Spleen (tissue), 11 donors: Measurements from ENCODE around the gene ITM2B. TPM values are rescaled to one million over a fixed set of nuclear protein-coding genes. Genes with fewer than 3 reads are reported as not detected.
"Not testable (repeated sequence)": the region's sequence is repeated elsewhere in the genome, so short reads cannot be mapped to it uniquely, and the experiment has no call there.

Experiments
- DNase-seq: peaks from one replicate; pipeline ENCODE4 v3.0.0-alpha.2; 2020
- H3K27ac ChIP-seq, 8 donors: fragments of 200-600 bp; sonication (generic) in 7 of 8; 1 replicate in 4 of 8; 2 replicates in 4 of 8; pipeline versions ENCODE4 v1.5.0 to v1.8.0; 2016 to 2021; ENCODE audit warnings: inconsistent platforms in 4 of 8, mild to moderate bottlenecking in 4 of 8, moderate library complexity in 1 of 8
- H3K27me3 ChIP-seq, 7 donors: fragments of 200-600 bp; sonication (generic) in 6 of 7; replicated peaks in 1 of 7; 1 replicate in 4 of 7; 2 replicates in 3 of 7; pipeline versions ENCODE4 v1.5.0 to v1.8.0; 2016 to 2021; ENCODE audit warnings: inconsistent platforms in 3 of 7, mild to moderate bottlenecking in 1 of 7
- H3K36me3 ChIP-seq, 6 donors: fragments of 200-600 bp; sonication (generic) in 5 of 6; 1 replicate in 4 of 6; 2 replicates in 2 of 6; pipeline versions ENCODE4 v1.5.0 to v1.8.0; 2016 to 2021; ENCODE audit warnings: inconsistent platforms in 2 of 6
- H3K4me1 ChIP-seq, 6 donors: fragments of 200-600 bp; sonication (generic) in 5 of 6; 1 replicate in 3 of 6; 2 replicates in 3 of 6; pipeline versions ENCODE4 v1.5.0 to v1.8.0; 2016 to 2021; ENCODE audit warnings: inconsistent platforms in 3 of 6
- H3K4me3 ChIP-seq, 8 donors: fragments of 200-600 bp; sonication (generic) in 7 of 8; 1 replicate in 4 of 8; 2 replicates in 4 of 8; pipeline versions ENCODE4 v1.5.0 to v1.8.0; 2016 to 2021; ENCODE audit warnings: inconsistent platforms in 4 of 8, mild to moderate bottlenecking in 4 of 8, moderate library complexity in 2 of 8
- H3K9me3 ChIP-seq, 8 donors: fragments of 200-600 bp; sonication (generic) in 7 of 8; 1 replicate in 4 of 8; 2 replicates in 4 of 8; pipeline versions ENCODE4 v1.5.0 to v1.8.0; 2016 to 2021; ENCODE audit warnings: inconsistent platforms in 4 of 8
- POLR2A ChIP-seq, 3 donors: fragments of 450-650 bp; IDR thresholded peaks; one replicate each; pipeline ENCODE4 v1.5.1; 2017; ENCODE audit warnings: antibody characterized with exemption in 3 of 3, mild to moderate bottlenecking in 1 of 3
- POLR2AphosphoS5 ChIP-seq, 3 donors: sonication (generic); formaldehyde crosslinking; IDR thresholded peaks; one replicate each; pipeline ENCODE4 v1.5.1; 2017; ENCODE audit warnings: antibody characterized with exemption in 3 of 3
- WGBS, 5 donors: extraction: QIAGEN DNeasy Blood & Tissue Kit in 3 of 5; methylation state at CpG; one replicate each; pipeline versions ENCODE4 v1.1.5 to v1.1.7; 2013 to 2018; 5-methylcytosine and 5-hydroxymethylcytosine counted together
- intact Hi-C: fragments of 100-400 bp; cut with DNase I; formaldehyde crosslinking; loops from one replicate; pipeline ENCODE4 v1.15.0; 2023; ENCODE audit warnings: low total_unique reads
- polyA plus RNA-seq, 3 donors: library from polyadenylated mRNA; stranded (reverse); fragments of 200-250 nt; gene quantifications; one replicate each; pipeline ENCODE4 v1.2.1, GENCODE V29; 2013
- total RNA-seq, 7 donors: library from RNA; depleted of rRNA in 3 of 7; stranded (reverse); fragments of >200 nt in 3 of 7; fragmentation: NEBNext Ultra II Directional in 4 of 7; extraction: Animal tissue kit (Norgen Biotek cat#: 25700) in 4 of 7; gene quantifications; one replicate each; pipeline versions ENCODE4 v1.1.0 to v1.2.1, GENCODE V29; 2016 to 2021
- TF ChIP-seq, protein P1 (sequence below), 11 experiments: fragments of 200-600 bp in 7 of 11; fragments of 450-650 bp in 4 of 11; sonication (generic) in 4 of 11; IDR thresholded peaks in 8 of 11; conservative IDR thresholded peaks in 3 of 11; 1 replicate in 7 of 11; 2 replicates in 4 of 11; pipeline versions ENCODE4 v1.4.0 to v1.8.0; 2016 to 2021; ENCODE audit warnings: antibody characterized with exemption in 11 of 11, inconsistent platforms in 4 of 11, mild to moderate bottlenecking in 1 of 11
- donor health status: healthy with polysubstance abuse.
- donor health status: DM: no; HTN: no; CAD: no; lungs with moderate emphysema.
- donor health status: DM: no; HTN: no; CAD: no.
- donor health status: Bipolar disorder and iron deficiency.
- donor health status: healthy.
- donor health status: DM: no; HTN: no; CAD: no.
- donor health status: DM: yes; HTN: yes; CAD: no.

ITM2B gene
- total and polyA plus RNA-seq, 10 donors = 244 to 890 (median 651) TPM

DNA sequence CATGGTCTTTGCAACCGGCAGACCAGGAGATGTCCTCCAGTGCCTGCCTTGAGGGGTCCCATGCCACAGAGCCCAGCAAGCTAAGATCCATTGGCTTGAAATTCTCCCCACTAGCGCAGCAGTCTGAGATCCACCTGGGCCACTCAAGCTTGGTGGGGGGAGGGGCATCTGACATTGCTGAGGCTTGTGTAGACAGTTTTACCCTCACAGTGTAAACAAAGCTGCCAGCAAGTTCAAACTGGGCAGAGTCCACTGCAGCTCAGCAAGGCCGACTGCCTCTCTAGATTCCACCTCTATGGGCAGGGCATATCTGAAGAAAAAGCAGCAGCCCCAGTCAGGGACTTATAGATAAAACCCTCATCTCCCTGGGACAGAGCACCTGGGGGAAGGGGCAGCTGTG lies 32.0 kb upstream of the ITM2B start:
- H3K27me3 ChIP-seq = no peaks in the 10 kb centered on the region
- no peak for DNase-seq
- H3K4me1 ChIP-seq = no peaks in the 10 kb centered on the region
- intact Hi-C loops = no loop called here
- WGBS, 5 donors = 92 to 100% (median 97%) methylated on average over 1 to 3 of the region's 3 CpGs
- H3K4me3 ChIP-seq = no peak overlapping the region
- H3K27ac ChIP-seq = no peak overlapping the region
- H3K36me3 ChIP-seq = no peaks in the 10 kb centered on the region
- TF ChIP-seq, protein P1, sequence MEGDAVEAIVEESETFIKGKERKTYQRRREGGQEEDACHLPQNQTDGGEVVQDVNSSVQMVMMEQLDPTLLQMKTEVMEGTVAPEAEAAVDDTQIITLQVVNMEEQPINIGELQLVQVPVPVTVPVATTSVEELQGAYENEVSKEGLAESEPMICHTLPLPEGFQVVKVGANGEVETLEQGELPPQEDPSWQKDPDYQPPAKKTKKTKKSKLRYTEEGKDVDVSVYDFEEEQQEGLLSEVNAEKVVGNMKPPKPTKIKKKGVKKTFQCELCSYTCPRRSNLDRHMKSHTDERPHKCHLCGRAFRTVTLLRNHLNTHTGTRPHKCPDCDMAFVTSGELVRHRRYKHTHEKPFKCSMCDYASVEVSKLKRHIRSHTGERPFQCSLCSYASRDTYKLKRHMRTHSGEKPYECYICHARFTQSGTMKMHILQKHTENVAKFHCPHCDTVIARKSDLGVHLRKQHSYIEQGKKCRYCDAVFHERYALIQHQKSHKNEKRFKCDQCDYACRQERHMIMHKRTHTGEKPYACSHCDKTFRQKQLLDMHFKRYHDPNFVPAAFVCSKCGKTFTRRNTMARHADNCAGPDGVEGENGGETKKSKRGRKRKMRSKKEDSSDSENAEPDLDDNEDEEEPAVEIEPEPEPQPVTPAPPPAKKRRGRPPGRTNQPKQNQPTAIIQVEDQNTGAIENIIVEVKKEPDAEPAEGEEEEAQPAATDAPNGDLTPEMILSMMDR (IDR thresholded peaks at IDR 0.05 in 8 of 11, conservative IDR thresholded peaks at IDR 0.05 in 3 of 11) = no peak
- TF ChIP-seq POLR2AphosphoS5 (IDR thresholded peaks at IDR 0.05) (no peak), POLR2A (IDR thresholded peaks at IDR 0.05) (no peak)
- peaks cover 0 to under 1% (median under 1%) of the 10 kb centered on the region in 8 donors for H3K9me3 ChIP-seq

DNA sequence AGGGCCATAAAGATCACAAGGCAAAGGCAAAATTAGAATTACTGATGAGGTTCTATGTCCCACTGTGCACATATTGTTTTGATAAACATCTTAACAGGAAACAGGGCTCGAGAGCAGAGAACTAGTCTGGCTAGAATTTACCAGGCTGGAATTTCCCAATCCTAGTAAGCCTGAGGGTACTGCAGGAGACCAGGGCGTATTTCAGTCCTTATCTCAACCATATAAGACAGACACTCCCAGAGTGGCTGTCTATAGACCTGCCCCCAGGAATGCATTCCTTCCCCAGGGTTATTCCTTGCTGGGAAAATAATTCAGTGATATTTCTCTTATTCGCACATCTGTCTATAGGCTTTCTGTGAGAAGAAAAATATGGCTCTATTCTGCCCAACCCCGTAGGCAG lies 25.8 kb upstream of the ITM2B start:
- DNase-seq, H3K4me1 ChIP-seq, intact Hi-C loops, H3K36me3 ChIP-seq, H3K4me3 ChIP-seq, H3K27ac ChIP-seq, H3K27me3 ChIP-seq: not testable (repeated sequence)
- WGBS, 5 donors = 85 to 93% (median 90%) methylated on average over 4 of the region's 4 CpGs
- H3K9me3 ChIP-seq = peaks cover 0 to 19% (median 17%) of the 10 kb centered on the region in 8 donors

DNA sequence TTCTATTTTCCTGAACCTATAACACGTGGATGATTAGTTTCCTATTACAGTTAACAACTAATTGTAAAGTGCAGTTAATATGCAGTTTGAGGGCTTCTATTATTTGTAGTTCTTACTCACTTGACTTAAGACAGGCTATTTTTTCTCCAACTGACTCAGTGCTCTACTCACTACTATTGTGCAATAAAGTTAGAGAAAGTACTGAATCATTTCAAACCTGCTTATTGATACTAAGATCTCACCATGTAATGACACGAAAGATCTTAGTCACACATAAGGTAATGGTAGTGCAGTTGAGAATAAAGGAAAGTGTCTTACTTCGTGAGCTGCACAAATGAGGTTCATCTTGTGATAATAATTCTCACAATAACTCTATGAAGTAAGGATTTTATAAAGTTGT lies 22.8 kb upstream of the ITM2B start:
- TF ChIP-seq POLR2AphosphoS5 (IDR thresholded peaks at IDR 0.05) = no peak
- WGBS, 5 donors = 62 to 76% (median 64%) methylated on average over 3 of the region's 3 CpGs
- no peak for DNase-seq
- Histone ChIP-seq H3K36me3 (no peaks in the 10 kb centered on the region), H3K4me1 (peaks cover 0 to 7% (median 0%) of the 10 kb centered on the region in 6 donors), H3K9me3 (peaks cover 0 to 19% (median 17%) of the 10 kb centered on the region in 8 donors), H3K4me3 (no peak overlapping the region), H3K27me3 (no peaks in the 10 kb centered on the region), H3K27ac (no peak overlapping the region)
- intact Hi-C loops = no loop called here

DNA sequence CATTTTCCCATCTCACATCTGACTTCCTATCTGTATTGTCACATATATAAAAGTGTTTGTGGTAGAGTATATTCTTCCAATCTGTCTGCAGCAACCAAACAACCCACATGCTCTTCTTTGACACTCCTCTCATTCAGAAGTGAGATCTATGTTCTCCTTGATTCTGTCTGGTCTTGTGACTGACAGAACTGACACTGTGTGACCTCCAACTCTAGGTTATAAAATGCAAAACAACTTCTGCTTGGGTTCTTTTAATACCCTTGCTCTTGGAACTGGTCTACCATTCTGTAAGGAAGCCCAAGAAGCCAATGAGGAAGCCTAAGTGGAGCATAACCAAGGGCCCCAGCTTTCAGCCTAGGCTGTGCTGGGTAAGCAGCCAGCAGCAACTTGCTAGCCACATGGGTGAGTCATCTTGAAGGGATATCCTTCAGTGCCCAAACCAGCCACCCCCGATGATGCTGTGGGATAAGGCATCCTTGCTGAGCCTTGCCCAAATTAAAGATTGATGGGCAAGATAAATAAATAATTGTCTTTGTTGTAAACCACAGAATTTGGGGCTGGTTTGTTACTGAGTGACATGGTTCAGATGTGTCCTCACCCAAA lies 18.4 kb upstream of the ITM2B start:
- Histone ChIP-seq H3K9me3 (peaks cover 0 to 5% (median 0%) of the 10 kb centered on the region in 8 donors), H3K36me3 (no peaks in the 10 kb centered on the region), H3K4me1 (peaks cover 0 to 10% (median 3%) of the 10 kb centered on the region in 6 donors), H3K4me3 (no peak overlapping the region), H3K27ac (no peak overlapping the region), H3K27me3 (no peaks in the 10 kb centered on the region)
- no peak for DNase-seq
- TF ChIP-seq POLR2A (IDR thresholded peaks at IDR 0.05) (no peak), POLR2AphosphoS5 (IDR thresholded peaks at IDR 0.05) (no peak)
- 70 to 92% (median 84%) methylated on average over 1 of the region's 1 CpG for WGBS, 5 donors
- intact Hi-C loops = no loop called here

DNA sequence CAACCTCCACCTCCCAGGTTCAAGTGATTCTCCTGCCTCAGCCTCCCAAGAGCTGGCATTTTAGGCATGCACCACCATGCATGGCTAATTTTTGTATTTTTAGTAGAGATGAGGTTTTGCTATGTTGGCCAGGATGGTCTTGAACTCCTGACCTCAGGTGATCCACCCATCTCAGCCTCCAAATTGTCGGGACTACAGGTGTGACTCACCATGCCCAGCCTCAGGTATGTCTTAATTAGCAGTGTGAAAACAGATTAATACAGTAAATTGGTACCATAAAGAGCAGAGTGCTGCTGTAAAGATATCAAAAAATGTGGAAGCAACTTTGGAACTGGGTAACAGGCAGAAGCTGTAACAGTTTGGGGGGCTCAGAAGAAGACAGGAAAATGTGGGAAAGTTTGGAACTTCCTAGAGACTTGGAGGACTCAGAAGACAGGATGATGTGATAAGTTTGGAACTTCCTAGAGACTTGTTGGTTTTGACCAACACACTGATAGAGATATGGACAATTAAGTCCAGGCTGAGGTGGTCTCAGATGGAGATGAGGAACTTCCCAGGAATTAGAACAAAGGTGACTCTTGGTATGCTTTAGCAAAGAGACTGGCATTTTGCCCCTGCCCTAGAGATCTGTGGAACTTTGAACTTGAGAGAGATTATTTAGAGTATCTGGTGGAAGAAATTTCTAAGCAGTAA lies 17.3 kb upstream of the ITM2B start:
- WGBS, 5 donors = 76 to 94% (median 83%) methylated on average over 1 of the region's 1 CpG
- H3K4me3 ChIP-seq, intact Hi-C loops, H3K27me3 ChIP-seq, DNase-seq, H3K27ac ChIP-seq, H3K9me3 ChIP-seq, H3K36me3 ChIP-seq: not testable (repeated sequence)
- peaks cover 6 to 20% (median 13%) of the 10 kb centered on the region in 6 donors for H3K4me1 ChIP-seq

DNA sequence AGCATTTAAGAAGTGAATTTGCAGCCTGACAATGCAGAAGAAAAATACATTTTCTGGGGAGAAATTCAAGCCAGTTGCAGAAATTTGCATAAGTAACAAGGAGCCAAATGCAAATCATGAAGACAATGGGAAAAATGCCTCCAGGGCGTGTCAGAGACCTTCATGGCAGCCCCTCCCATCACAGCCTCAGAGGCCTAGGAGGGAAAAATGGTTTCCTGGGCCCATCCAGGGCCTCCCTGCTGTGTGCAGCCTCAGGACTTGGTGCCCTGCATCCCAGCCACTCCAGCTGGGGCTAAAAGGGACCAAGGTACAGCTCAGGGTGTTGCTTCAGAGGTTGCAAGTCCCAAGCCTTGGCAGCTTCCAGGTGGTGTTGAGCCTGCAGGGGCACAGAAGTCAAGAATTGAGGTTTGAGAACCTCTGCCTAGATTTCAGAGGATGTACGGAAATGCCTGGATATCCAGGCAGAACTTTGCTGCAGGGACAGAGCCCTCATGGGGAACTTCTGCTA lies 16.7 kb upstream of the ITM2B start:
- DNase-seq = no peak
- no peaks in the 10 kb centered on the region for H3K36me3 ChIP-seq
- no peak overlapping the region for H3K27ac ChIP-seq
- intact Hi-C loops = no loop called here
- TF ChIP-seq POLR2AphosphoS5 (IDR thresholded peaks at IDR 0.05) (no peak), POLR2A (IDR thresholded peaks at IDR 0.05) (no peak)
- TF ChIP-seq, protein P1 (IDR thresholded peaks at IDR 0.05 in 8 of 11, conservative IDR thresholded peaks at IDR 0.05 in 3 of 11) = no peak
- H3K27me3 ChIP-seq = no peaks in the 10 kb centered on the region
- 92 to 100% (median 94%) methylated on average over 2 of the region's 2 CpGs for whole genome bisulfite sequencing, 5 donors
- no peak overlapping the region for H3K4me3 ChIP-seq
- peaks cover 12 to 26% (median 19%) of the 10 kb centered on the region in 6 donors for H3K4me1 ChIP-seq
- peaks cover 0 to 5% (median 0%) of the 10 kb centered on the region in 8 donors for H3K9me3 ChIP-seq
